ENCODE data around the gene TUBB.

DNA sequence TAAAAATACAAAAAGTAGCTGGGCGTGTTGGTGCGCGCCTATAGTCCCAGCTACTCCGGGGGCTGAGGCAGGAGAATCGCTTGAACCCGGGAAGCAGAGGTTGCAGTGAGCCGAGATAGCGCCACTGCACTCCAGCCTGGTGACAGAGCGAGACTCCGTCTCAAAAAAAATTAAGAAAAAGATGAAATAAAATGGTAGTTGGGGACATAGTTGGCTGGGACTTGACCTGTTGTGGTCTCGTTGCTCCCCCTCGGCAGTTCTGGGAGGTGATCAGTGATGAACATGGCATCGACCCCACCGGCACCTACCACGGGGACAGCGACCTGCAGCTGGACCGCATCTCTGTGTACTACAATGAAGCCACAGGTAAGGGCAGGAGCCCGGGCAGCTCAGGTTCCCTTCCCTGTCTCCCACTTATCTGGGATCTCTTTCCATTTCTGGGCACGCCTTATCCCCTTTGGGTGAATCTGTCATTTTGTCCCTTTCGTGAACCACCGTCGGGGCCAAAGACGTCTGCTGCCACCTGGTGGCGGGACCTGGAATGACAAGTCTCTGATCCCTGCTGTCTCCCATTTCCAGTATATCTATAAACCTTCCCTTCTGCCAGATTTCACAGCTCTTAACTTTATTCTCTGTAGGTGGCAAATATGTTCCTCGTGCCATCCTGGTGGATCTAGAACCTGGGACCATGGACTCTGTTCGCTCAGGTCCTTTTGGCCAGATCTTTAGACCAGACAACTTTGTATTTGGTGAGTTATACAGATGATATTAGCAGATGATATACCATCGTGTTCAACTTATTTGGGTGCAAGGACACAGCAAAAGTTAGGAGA lies 2.3 kb downstream of the TUBB start:
- TF ChIP-seq YY1 (IDR thresholded peaks at IDR 0.05) (peak; percentile 46), RAD21 (IDR thresholded peaks at IDR 0.05) (peak; percentile 96 to 98), CTCF (IDR thresholded peaks at IDR 0.05; ENCODE audit: low read depth, low read length, missing input control) (peak; percentile 98), TAF1 (conservative IDR thresholded peaks at IDR 0.05) (no peak), REST (IDR thresholded peaks at IDR 0.05) (no peak), GABPA (IDR thresholded peaks at IDR 0.05 in 1 of 2, conservative IDR thresholded peaks at IDR 0.05 in 1 of 2) (no peak), EGR1 (IDR thresholded peaks at IDR 0.05; ENCODE audit: low read depth in 2 of 2) (no peak), SP1 (IDR thresholded peaks at IDR 0.05) (peak; percentile 20), HNF4A (conservative IDR thresholded peaks at IDR 0.05) (peak in 1 of 2 donors; percentile 25), MAX (IDR thresholded peaks at IDR 0.05) (no peak), JUND (IDR thresholded peaks at IDR 0.05) (no peak), ZBTB33 (IDR thresholded peaks at IDR 0.05) (no peak)
- TF ChIP-seq, protein P1, sequence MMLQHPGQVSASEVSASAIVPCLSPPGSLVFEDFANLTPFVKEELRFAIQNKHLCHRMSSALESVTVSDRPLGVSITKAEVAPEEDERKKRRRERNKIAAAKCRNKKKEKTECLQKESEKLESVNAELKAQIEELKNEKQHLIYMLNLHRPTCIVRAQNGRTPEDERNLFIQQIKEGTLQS (IDR thresholded peaks at IDR 0.05): peak; percentile 27
